Fibroblast of lung (primary cell): ENCODE data around the gene GHR. TPM values are rescaled to one million over a fixed set of nuclear protein-coding genes. Genes with fewer than 3 reads are reported as not detected.
"Not testable (repeated sequence)": the region's sequence is repeated elsewhere in the genome, so short reads cannot be mapped to it uniquely, and the experiment has no call there.

Experiments
- DNase-seq, 2 donors: peaks; one replicate each; pipeline versions ENCODE4 v3.0.0 to v3.0.0-alpha.2; 2010; ENCODE audit warnings: low read depth in 2 of 2
- H2AFZ ChIP-seq: 2 replicates; pipeline ENCODE4 v1.5.1; 2012; ENCODE audit warnings: low read length, control low read depth, inconsistent platforms
- H3K27ac ChIP-seq: 2 replicates; pipeline ENCODE4 v1.5.1; 2011; ENCODE audit warnings: low read length, control low read depth; ENCODE audit not compliant: insufficient read depth
- H3K27me3 ChIP-seq: 2 replicates; pipeline ENCODE4 v1.5.1; 2011; ENCODE audit warnings: mild to moderate bottlenecking, low read length; ENCODE audit not compliant: control insufficient read depth, insufficient read depth
- H3K36me3 ChIP-seq: 2 replicates; pipeline ENCODE4 v1.5.1; 2011; ENCODE audit warnings: low read length; ENCODE audit not compliant: control insufficient read depth, insufficient read depth
- H3K4me1 ChIP-seq: 2 replicates; pipeline ENCODE4 v1.5.1; 2011; ENCODE audit warnings: low read length; ENCODE audit not compliant: control insufficient read depth, insufficient read depth; ENCODE audit errors: extremely low read depth
- H3K4me2 ChIP-seq: 2 replicates; pipeline ENCODE4 v1.5.1; 2011; ENCODE audit warnings: low read length, control low read depth; ENCODE audit not compliant: insufficient read depth; ENCODE audit errors: extremely low read depth
- H3K4me3 ChIP-seq, 4 experiments: fragments of 200-600 bp in 1 of 4; sonication (generic) in 1 of 4; replicated peaks in 1 of 4; 2 replicates each; pipeline ENCODE4 v1.5.1; 2011 to 2016; ENCODE audit warnings: low read length in 4 of 4, low read depth in 3 of 4, mild to moderate bottlenecking in 3 of 4, control low read depth in 2 of 4, inconsistent platforms in 1 of 4, mixed read lengths in 1 of 4; ENCODE audit not compliant: insufficient read depth in 1 of 4; ENCODE audit errors: control extremely low read depth in 1 of 4
- H3K79me2 ChIP-seq: 2 replicates; pipeline ENCODE4 v1.5.1; 2012; ENCODE audit warnings: mild to moderate bottlenecking, low read length, inconsistent platforms; ENCODE audit not compliant: control insufficient read depth, insufficient read depth
- H3K9ac ChIP-seq: 2 replicates; pipeline ENCODE4 v1.5.1; 2011; ENCODE audit warnings: mild to moderate bottlenecking, low read length, control low read depth; ENCODE audit not compliant: insufficient read depth
- H3K9me3 ChIP-seq: 2 replicates; pipeline ENCODE4 v1.5.1; 2012; ENCODE audit warnings: low read depth, low read length; ENCODE audit not compliant: control insufficient read depth, insufficient read depth
- H4K20me1 ChIP-seq: 2 replicates; pipeline ENCODE4 v1.5.1; 2011; ENCODE audit warnings: low read length; ENCODE audit not compliant: control insufficient read depth, insufficient read depth; ENCODE audit errors: extremely low read depth
- CTCF ChIP-seq, 2 donors: IDR thresholded peaks in 1 of 2; conservative IDR thresholded peaks in 1 of 2; 1 replicate in 1 of 2; 2 replicates in 1 of 2; pipeline ENCODE4 v1.5.1; 2011 to 2012; ENCODE audit warnings: low read length in 2 of 2, control low read depth in 1 of 2, inconsistent platforms in 1 of 2, low read depth in 1 of 2, mild to moderate bottlenecking in 1 of 2
- EZH2 ChIP-seq: IDR thresholded peaks from 2 replicates; pipeline ENCODE4 v1.5.1; 2012; ENCODE audit warnings: low read length, control low read depth, mild to moderate bottlenecking; ENCODE audit errors: missing control alignments
- polyA plus RNA-seq, 2 donors: library from polyadenylated mRNA; depleted of rRNA in 1 of 2; stranded (reverse) in 1 of 2; unstranded in 1 of 2; fragments of >200 nt; gene quantifications; 2 replicates each; pipeline ENCODE4 v1.2.1, GENCODE V29; 2011 to 2012; ENCODE audit warnings: missing spikeins in 1 of 2
- total RNA-seq: library from RNA; depleted of rRNA; stranded (reverse); fragments of >200 nt; gene quantifications from 2 replicates; pipeline ENCODE4 v1.2.1, GENCODE V29; 2014

The GHR gene
- total and polyA plus RNA-seq, 2 donors (not counting 1 experiment from before 2014, with no cell fraction given) = 2.3 to 2.4 TPM

GRCh38 chr5:42719034-42719433 is 295.8 kb downstream of the GHR start:
- Histone ChIP-seq H3K9me3 (no peaks in the 10 kb centered on the region), H3K4me2 (no peak overlapping the region), H3K79me2 (no peaks in the 10 kb centered on the region), H3K4me1 (no peaks in the 10 kb centered on the region), H3K27ac (no peak overlapping the region), H3K4me3 (no peak overlapping the region), H2AFZ (no peak overlapping the region), H4K20me1 (no peaks in the 10 kb centered on the region), H3K27me3 (no peaks in the 10 kb centered on the region), H3K9ac (no peak overlapping the region), H3K36me3 (no peaks in the 10 kb centered on the region)
- DNase-seq = no peak
- TF ChIP-seq EZH2 = no peak
- no peak for TF ChIP-seq CTCF (conservative IDR thresholded peaks at IDR 0.05 in 1 of 2, IDR thresholded peaks at IDR 0.05 in 1 of 2; ENCODE audit: low read depth in 1 of 2, low read length in 2 of 2)

GRCh38 chr5:42720251-42720650 is 297.0 kb downstream of the GHR start:
- Histone ChIP-seq H3K9ac (no peak overlapping the region), H3K36me3 (no peaks in the 10 kb centered on the region), H3K79me2 (no peaks in the 10 kb centered on the region), H3K4me1 (no peaks in the 10 kb centered on the region), H4K20me1 (no peaks in the 10 kb centered on the region), H3K27ac (no peak overlapping the region), H3K4me3 (no peak overlapping the region), H3K9me3 (no peaks in the 10 kb centered on the region), H2AFZ (no peak overlapping the region), H3K27me3 (no peaks in the 10 kb centered on the region), H3K4me2 (no peak overlapping the region)
- DNase-seq = no peak
- TF ChIP-seq EZH2 = no peak
- TF ChIP-seq CTCF (conservative IDR thresholded peaks at IDR 0.05 in 1 of 2, IDR thresholded peaks at IDR 0.05 in 1 of 2; ENCODE audit: low read depth in 1 of 2, low read length in 2 of 2) = no peak

- H3K27me3 ChIP-seq = no peaks in the 10 kb centered on the region
- no peak overlapping the region for H3K4me2 ChIP-seq
- H3K36me3 ChIP-seq = no peaks in the 10 kb centered on the region
- TF ChIP-seq EZH2 = no peak
- no peak for TF ChIP-seq CTCF (conservative IDR thresholded peaks at IDR 0.05 in 1 of 2, IDR thresholded peaks at IDR 0.05 in 1 of 2; ENCODE audit: low read depth in 1 of 2, low read length in 2 of 2)
- no peak overlapping the region for H3K9ac ChIP-seq
- no peaks in the 10 kb centered on the region for H3K9me3 ChIP-seq
- DNase-seq = peak in 1 of 2 donors; percentile 24
- H4K20me1 ChIP-seq = no peaks in the 10 kb centered on the region
- no peak overlapping the region for H3K4me3 ChIP-seq
- no peak overlapping the region for H2AFZ ChIP-seq
- H3K79me2 ChIP-seq = no peaks in the 10 kb centered on the region
- no peaks in the 10 kb centered on the region for H3K4me1 ChIP-seq
- H3K27ac ChIP-seq = no peak overlapping the region
Measured at GRCh38 chr5:42721484-42721883, 298.2 kb downstream of the GHR start.

GRCh38 chr5:42734531-42735058 is 311.4 kb downstream of the GHR start:
- H3K9me3 ChIP-seq, H3K79me2 ChIP-seq, H3K36me3 ChIP-seq, H3K27me3 ChIP-seq, H3K9ac ChIP-seq, DNase-seq, H3K4me3 ChIP-seq, H3K27ac ChIP-seq, H2AFZ ChIP-seq, H3K4me2 ChIP-seq, H3K4me1 ChIP-seq, H4K20me1 ChIP-seq: not testable (repeated sequence)
